Measurements from ENCODE around the gene CEP112. TPM values are rescaled to one million over a fixed set of nuclear protein-coding genes. Genes with fewer than 3 reads are reported as not detected.

CEP112 gene
- total and polyA plus RNA-seq, 2 of the 13 experiments (the other 11 are each of a cell fraction or from before 2014, with no cell fraction given), result 1.2 to 3.4 TPM

GRCh38 chr17:65785109-65785508 is 406.8 kb downstream of the CEP112 start (continued):
- no peak for TF ChIP-seq POGK (CRISPR knock-in tag; conservative IDR thresholded peaks at IDR 0.05)
- TF ChIP-seq ZNF766 (CRISPR knock-in tag; IDR thresholded peaks at IDR 0.05; ENCODE audit: borderline replicate concordance), result no peak
- TF ChIP-seq E2F5 (CRISPR knock-in tag; conservative IDR thresholded peaks at IDR 0.05), result no peak
- no peak for TF ChIP-seq TOPORS (CRISPR knock-in tag; IDR thresholded peaks at IDR 0.05)
- no peak for TF ChIP-seq ZNF234 (CRISPR knock-in tag; conservative IDR thresholded peaks at IDR 0.05)
- no peak for TF ChIP-seq ZNF335 (CRISPR knock-in tag; IDR thresholded peaks at IDR 0.05)
- TF ChIP-seq SPEN (CRISPR knock-in tag; IDR thresholded peaks at IDR 0.05; ENCODE audit: low read depth), result no peak
- TF ChIP-seq ZNF276 (CRISPR knock-in tag; IDR thresholded peaks at IDR 0.05; ENCODE audit: low read depth), result no peak
- TF ChIP-seq PRDM15 (CRISPR knock-in tag; IDR thresholded peaks at IDR 0.05), result peak; percentile 30; the same call in 1 of the 2 replicates
- TF ChIP-seq TFDP2 (CRISPR knock-in tag; IDR thresholded peaks at IDR 0.05), result no peak
- no peak for TF ChIP-seq PAF1 (CRISPR knock-in tag; IDR thresholded peaks at IDR 0.05)
- TF ChIP-seq FOXA3 (CRISPR knock-in tag; IDR thresholded peaks at IDR 0.05), result peak; percentile 96
- TF ChIP-seq SMAD1 (CRISPR knock-in tag; IDR thresholded peaks at IDR 0.05; ENCODE audit: borderline replicate concordance, low read depth), result no peak
- TF ChIP-seq JUND (CRISPR knock-in tag; IDR thresholded peaks at IDR 0.05), result peak; percentile 76
- TF ChIP-seq SP1 (IDR thresholded peaks at IDR 0.05), result no peak
- TF ChIP-seq SP1 (CRISPR knock-in tag; IDR thresholded peaks at IDR 0.05), result no peak
- no peak for TF ChIP-seq E2F2 (CRISPR knock-in tag; IDR thresholded peaks at IDR 0.05; ENCODE audit: borderline replicate concordance)
- peak; percentile 89; the same call in 1 of the 2 replicates for TF ChIP-seq FOSL1 (CRISPR knock-in tag; IDR thresholded peaks at IDR 0.05; ENCODE audit: borderline replicate concordance)

Data from HepG2 (cell line).